RWPE1 (cell line): ENCODE results near the gene PLCH2.
A peak's percentile ranks its signal among the peaks of the same experiment; 100 is the strongest.
"Not testable (repeated sequence)": the region's sequence is repeated elsewhere in the genome, so short reads cannot be mapped to it uniquely, and the experiment has no call there.

Source experiments
- CTCF ChIA-PET: fragments of 350-600 bp; sonication (Branson Sonifier 250); formaldehyde crosslinking; extraction: SDS; loops from one replicate; lab custom pipeline; 2021; lab: Yijun Ruan, JAX
- POLR2A ChIA-PET: fragments of 400-600 bp; formaldehyde crosslinking; extraction: SDS; loops from one replicate; lab custom pipeline; 2020; ENCODE audit warnings: antibody characterized with exemption; ENCODE audit not compliant: low non-redundant PET; lab: Yijun Ruan, JAX
- DNase-seq: peaks from one replicate; pipeline ENCODE4 v3.0.0; 2012; ENCODE audit warnings: low spot score
- H3K27ac ChIP-seq: fragments of 450-650 bp; 2 replicates; pipeline ENCODE4 v1.5.1; 2017
- TF ChIP-seq, protein P1 (sequence below): fragments of 450-650 bp; conservative IDR thresholded peaks from 2 replicates; pipeline ENCODE4 v1.5.1; 2017; ENCODE audit warnings: low read depth, mild to moderate bottlenecking

Gene PLCH2

DNA sequence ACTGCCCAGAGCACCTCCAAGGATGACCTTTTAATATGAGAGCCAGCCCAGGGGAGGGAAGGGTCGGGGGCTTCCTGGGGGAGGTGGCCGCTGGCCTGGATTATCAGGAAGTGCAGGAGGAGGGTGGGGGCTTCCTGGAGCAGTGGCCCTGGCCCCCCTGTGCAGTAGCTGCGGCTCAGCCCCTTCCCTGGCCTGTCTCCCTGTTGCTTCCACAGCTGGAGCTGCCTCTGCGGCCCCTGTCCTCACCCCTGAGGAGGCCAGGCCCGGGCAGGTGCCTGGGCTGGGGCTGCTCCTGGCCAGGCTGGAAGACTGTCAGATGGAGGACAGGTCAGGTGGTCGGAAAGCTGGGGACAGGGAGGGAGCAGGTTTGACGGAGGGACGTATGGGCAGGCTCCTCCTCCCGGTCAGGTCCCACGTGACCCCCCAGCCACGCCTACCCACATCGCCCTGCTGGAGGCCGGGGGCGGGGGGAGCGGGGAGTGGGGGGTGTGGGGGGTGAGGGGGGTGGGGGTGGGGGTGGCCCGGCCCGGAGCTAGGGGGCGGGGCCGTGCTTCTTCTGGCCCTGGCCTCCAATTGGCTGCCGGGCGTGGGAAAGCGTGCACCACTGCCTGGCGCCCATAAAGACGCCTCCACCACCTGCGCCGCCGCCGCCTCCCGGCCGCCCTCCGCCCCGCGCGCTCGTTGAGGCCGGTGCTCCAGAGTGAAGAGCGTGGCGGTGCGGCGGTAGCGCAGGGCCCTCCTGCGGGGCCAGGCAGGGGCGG, 69.8 kb downstream of the PLCH2 start:
- H3K27ac ChIP-seq: peak overlapping the region; percentile 83
- POLR2A ChIA-PET: no interaction called here
- DNase-seq: peak; percentile 94

DNA sequence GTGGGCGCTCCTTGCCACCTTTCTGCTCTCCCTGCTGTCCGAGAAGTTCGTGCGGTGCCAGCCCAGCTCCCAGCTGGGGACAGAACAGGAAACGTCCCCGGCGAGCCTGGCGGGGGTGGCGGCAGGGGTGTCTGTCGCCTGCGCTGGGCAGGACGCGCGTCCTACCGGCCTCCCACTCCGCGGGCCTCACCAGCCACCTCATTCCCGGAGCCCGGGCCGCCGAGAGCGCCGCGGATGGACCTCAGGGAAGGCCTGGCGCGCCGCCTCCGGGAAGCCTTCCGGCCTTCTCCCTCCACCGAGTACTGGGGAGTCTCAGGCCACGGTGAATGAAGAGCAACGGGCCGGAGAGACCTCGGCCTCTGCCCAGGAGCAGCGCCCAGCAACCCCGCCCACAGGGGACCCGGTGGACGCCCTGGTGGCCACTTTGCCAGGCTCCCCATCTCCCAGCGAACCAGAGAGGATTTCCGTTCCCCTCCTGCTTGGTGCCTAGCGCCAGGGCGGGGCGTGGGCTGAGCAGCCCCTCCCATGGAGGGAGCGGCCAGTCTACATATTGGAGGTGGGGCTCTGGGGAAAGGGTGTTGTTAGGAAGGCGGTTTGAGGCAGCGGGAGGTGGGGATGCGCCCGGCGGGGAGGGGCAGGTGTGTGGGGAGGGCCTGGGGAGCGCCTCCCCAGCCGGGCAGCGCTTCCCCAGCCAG, 70.6 kb downstream of the PLCH2 start:
- ChIA-PET CTCF (interaction anchor here (0.6 to 1.2 kb wide), 7 partner anchors 13 to 132 kb away, joined by 3 to 5 read pairs (median 4); partner anchors contain the start of gene HES5), POLR2A (no interaction called here)
- DNase-seq: peak; percentile 90
- peak overlapping the region; percentile 83 for H3K27ac ChIP-seq
- TF ChIP-seq, protein P1, sequence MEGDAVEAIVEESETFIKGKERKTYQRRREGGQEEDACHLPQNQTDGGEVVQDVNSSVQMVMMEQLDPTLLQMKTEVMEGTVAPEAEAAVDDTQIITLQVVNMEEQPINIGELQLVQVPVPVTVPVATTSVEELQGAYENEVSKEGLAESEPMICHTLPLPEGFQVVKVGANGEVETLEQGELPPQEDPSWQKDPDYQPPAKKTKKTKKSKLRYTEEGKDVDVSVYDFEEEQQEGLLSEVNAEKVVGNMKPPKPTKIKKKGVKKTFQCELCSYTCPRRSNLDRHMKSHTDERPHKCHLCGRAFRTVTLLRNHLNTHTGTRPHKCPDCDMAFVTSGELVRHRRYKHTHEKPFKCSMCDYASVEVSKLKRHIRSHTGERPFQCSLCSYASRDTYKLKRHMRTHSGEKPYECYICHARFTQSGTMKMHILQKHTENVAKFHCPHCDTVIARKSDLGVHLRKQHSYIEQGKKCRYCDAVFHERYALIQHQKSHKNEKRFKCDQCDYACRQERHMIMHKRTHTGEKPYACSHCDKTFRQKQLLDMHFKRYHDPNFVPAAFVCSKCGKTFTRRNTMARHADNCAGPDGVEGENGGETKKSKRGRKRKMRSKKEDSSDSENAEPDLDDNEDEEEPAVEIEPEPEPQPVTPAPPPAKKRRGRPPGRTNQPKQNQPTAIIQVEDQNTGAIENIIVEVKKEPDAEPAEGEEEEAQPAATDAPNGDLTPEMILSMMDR: no peak

More for the DNA sequence above, 69.8 kb downstream of the PLCH2 start:
- TF ChIP-seq, protein P1: no peak
- CTCF ChIA-PET: interaction anchor here (0.6 kb wide), 1 partner anchor 75 kb away, joined by 3 read pairs; no protein-coding TSS in a partner anchor

DNA sequence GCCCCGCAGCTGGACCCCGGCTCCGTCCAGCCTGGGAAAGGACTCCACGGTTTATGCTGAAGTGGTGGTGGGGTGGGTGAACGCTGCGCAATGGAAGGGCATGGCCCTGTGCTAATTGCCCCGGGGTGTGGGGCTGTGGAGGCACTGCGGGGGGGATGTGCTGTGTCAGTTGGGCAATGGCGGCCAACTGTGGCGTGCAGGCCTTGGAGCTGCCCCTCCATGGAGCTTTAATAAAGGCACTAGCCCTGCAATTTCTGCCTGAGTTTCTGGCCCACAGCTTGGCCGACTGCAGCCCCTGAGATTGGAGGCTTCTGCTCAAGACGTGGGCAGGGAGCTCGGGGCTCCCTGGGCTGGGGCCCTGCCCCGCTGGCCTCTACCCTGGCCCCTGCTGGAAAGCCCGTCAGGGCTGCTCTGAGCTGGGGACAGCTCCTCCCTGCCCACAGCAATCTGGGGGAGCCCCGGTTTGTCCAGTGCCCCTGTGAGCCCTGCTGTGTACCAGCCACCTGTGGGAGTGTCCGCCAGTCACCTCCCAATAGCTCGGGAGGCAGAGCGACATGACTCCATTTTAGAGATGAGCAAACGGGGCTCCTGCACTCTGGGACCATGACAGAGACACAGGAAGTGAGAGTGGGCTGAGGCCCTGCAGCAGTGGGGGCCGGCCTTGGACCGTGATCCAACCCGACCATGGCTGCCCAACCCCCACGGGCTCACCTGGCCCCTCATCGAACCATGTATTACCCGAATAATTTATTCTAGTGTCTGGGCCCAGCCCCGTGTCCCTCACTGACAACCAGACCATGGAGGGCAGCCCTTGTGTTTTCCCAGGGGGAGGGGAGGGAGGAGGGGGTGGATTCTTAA, 71.3 kb downstream of the PLCH2 start:
- DNase-seq: no peak
- H3K27ac ChIP-seq: peak overlapping the region; percentile 83
- CTCF ChIA-PET: interaction anchor here (0.6 to 1.2 kb wide), 6 partner anchors 13 to 133 kb away, joined by 3 to 5 read pairs (median 4); partner anchors contain the start of gene HES5
- TF ChIP-seq, protein P1: no peak
- POLR2A ChIA-PET: no interaction called here

DNA sequence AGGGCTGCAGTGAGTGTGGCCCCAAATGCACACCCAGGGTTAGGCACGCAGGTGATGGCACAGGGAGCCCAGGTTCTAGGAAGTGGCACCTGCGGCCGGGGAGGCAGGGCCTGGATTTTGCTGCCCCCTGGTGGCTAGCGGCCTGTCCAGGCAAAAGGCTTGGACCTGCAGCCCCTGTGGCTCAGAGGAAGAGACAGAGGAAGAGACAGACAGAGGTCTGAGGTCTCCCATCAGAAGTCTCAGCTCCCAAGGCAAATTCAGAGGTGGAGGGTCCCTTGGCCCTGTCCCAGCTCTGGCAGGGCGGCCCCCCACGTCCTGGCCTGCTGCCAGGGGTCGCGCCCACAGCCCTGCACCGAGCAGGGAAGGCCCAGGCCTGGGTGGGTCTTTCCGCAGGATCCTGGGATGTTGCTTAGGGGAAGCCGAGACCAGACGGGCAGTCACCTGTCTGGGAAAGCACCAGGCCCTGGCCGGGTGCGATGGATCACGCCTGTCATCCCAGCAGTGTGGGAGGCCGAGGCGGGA, 72.0 kb downstream of the PLCH2 start:
- H3K27ac ChIP-seq: peak overlapping the region; percentile 83
- POLR2A ChIA-PET: no interaction called here

DNA sequence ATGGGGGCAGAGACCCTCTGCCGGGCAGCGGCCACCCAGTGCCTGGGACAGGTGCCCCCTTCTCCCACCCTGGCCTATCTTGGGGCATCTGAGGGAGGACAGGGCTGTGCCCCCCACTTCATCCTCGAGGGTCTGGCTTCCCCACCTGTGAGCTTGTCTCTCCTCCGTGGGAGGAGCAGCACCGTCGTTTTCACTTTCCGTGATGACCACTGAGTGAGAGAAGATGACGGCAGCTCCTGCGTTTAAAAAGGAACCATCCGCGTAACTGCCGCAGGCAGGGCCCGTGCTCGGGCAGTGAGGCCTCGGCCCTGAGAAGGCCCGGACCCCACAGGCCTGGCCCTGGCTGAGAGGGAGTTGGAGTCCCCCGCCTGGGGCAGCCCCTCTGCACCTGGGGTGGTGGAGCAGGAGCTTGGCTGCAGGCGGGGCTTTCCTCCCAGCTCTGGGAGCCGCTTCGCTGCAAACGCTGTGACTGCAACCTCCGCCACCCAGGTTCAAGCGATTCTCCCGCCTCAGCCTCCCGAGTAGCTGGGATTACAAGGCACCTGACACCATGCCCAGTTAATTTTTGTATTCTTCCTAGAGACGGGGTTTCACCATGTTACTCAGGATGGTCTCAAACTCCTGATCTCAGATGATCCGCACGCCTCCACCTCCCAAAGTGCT, 73.4 kb downstream of the PLCH2 start:
- CTCF ChIA-PET: interaction anchor here (0.7 to 1.3 kb wide), 2 partner anchors 20 to 25 kb away, joined by 3 read pairs; no protein-coding TSS in a partner anchor
- DNase-seq, POLR2A ChIA-PET: not testable (repeated sequence)
- peak overlapping the region; percentile 83 for H3K27ac ChIP-seq

More for the DNA sequence above, 72.0 kb downstream of the PLCH2 start:
- TF ChIP-seq, protein P1: peak; percentile 93
- DNase-seq: peak; percentile 81
- CTCF ChIA-PET: interaction anchor here (0.6 to 1.3 kb wide), 4 partner anchors 14 to 24 kb away, joined by 3 to 5 read pairs (median 4); no protein-coding TSS in a partner anchor

DNA sequence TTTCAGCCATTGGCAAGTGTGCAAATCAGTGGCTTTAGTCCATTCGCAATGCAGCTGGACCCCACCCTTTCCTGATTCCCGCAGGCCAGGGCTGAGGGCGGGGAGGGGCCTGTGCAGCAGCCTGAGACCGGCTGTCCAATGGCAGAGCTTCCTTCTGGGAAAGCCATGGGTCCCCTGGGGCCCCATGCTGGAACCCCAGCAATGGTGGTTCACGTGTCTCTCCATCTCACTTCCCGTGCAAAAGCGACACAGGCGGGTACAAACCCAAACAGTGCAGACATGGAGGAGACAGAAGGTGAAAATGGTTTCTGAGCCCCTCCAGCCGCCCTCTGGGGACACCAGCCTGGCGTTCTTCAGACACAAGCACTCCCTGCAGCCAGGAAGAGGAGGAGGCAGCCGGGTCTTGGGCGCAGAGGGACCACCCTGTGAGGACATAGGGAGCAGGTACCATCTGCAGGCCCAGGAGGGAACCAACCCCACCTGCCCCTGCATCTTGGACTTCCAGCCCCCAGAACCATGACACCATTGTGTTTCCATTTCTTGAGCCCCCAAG, 74.3 kb downstream of the PLCH2 start:
- DNase-seq, POLR2A ChIA-PET, CTCF ChIA-PET, H3K27ac ChIP-seq: not testable (repeated sequence)

DNA sequence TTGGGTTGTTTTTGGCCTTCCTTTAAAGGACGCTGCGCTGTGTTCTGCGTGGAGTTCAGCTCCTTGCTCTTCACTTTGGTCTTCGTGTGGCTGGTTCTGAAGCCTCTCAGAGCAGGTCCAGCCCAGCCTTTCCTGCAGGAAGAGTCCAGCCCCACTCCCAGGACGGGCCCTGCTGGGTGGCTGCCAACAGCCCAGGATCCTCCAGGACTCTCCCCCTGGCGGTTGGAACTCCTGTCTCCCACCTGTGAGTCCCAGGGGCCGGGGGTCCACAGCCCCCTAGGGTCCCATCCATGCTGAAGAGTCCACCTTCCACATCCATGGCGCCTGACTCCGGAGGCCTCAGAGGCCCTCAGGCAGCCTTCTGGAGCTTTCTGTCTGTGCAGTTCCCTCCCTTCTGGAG, 75.5 kb downstream of the PLCH2 start:
- POLR2A ChIA-PET, H3K27ac ChIP-seq, DNase-seq: not testable (repeated sequence)
- CTCF ChIA-PET: interaction anchor here (0.7 kb wide), 1 partner anchor 23 kb away, joined by 3 read pairs; no protein-coding TSS in a partner anchor
